OCI-LY7 (cell line): Measurements from ENCODE around the gene EGLN3.

Experiments used
- CTCF ChIP-seq: fragments of 200-600 bp; sonication (generic); conservative IDR thresholded peaks from 2 replicates; pipeline ENCODE4 v1.5.1; 2014; ENCODE audit warnings: mild to moderate bottlenecking, antibody characterized with exemption, low read length, moderate library complexity, mixed read lengths
- EZH2phosphoT487 ChIP-seq: fragments of 200-600 bp; sonication (generic); IDR thresholded peaks from 2 replicates; pipeline ENCODE4 v1.6.1; 2018; ENCODE audit warnings: low read depth, borderline replicate concordance, mild to moderate bottlenecking, mixed run types, antibody characterized with exemption, low read length, moderate library complexity, mixed read lengths

DNA sequence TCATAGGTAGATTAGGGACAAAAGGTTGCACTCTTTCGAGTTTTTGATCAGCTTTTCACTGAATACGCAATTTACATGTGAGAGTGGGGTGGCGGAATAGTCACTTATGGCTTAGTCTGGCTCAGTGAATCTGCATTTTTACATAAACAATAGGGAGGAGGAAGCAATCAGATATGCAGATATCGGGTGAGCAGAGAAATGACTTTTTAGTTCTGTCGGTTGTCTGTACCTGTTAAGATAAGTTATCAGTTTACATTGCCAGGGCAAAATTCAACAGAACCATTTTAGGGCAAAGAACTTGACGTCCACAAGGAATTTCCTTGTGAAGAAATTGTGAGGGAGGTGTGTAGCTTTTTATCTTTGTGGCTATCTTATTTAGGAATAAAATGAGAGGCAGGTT, 15.4 kb upstream of the EGLN3 start:
- TF ChIP-seq CTCF (no peak), EZH2phosphoT487 (no peak)
